ENCODE results near the gene POPDC2. TPM values are rescaled to one million over a fixed set of nuclear protein-coding genes. Genes with fewer than 3 reads are reported as not detected.

Gene POPDC2
- total RNA-seq, 2 donors from 2014 or later: 13.3 to 35.2 TPM

GRCh38 chr3:119676020-119676419 is 15.6 kb upstream of the POPDC2 start:
- Histone ChIP-seq H3K4me1 (ENCODE audit: control insufficient read depth in 1 of 2, low read depth in 2 of 2) (peaks cover 13 to 28% of the 10 kb centered on the region in 2 donors), H3K9me3 (no peaks in the 10 kb centered on the region), H3K36me3 (peaks cover 12% of the 10 kb centered on the region), H3K27me3 (replicated peaks; ENCODE audit: insufficient read depth) (no peaks in the 10 kb centered on the region), H3K27ac (peak overlapping the region; percentile 69 to 88), H3K4me3 (peak overlapping the region; percentile 76)
- ATAC-seq (ENCODE audit: insufficient number of reproducible peaks, low FRiP score, low read depth): no peak
- no peak for TF ChIP-seq CTCF (IDR thresholded peaks at IDR 0.05)
- DNase-seq (ENCODE audit: low spot score): no peak

GRCh38 chr3:119675188-119675874 is 14.9 kb upstream of the POPDC2 start:
- no peak for TF ChIP-seq CTCF (IDR thresholded peaks at IDR 0.05)
- H3K36me3 ChIP-seq: peaks cover 12% of the 10 kb centered on the region
- ATAC-seq (ENCODE audit: insufficient number of reproducible peaks, low FRiP score, low read depth) (no peak), DNase-seq (ENCODE audit: low spot score) (no peak)
- H3K27ac ChIP-seq: peak overlapping the region; percentile 8 to 69
- H3K4me3 ChIP-seq: peak overlapping the region; percentile 76
- H3K27me3 ChIP-seq (replicated peaks; ENCODE audit: insufficient read depth): no peaks in the 10 kb centered on the region
- H3K4me1 ChIP-seq (ENCODE audit: control insufficient read depth in 1 of 2, low read depth in 2 of 2): peaks cover 13 to 30% of the 10 kb centered on the region in 2 donors
- no peaks in the 10 kb centered on the region for H3K9me3 ChIP-seq

- peak overlapping the region in 1 of 2 donors; percentile 24 for H3K27ac ChIP-seq
- ATAC-seq (ENCODE audit: insufficient number of reproducible peaks, low FRiP score, low read depth): no peak
- no peak overlapping the region for H3K4me3 ChIP-seq
- DNase-seq (ENCODE audit: low spot score): no peak
- H3K27me3 ChIP-seq (replicated peaks; ENCODE audit: insufficient read depth): no peaks in the 10 kb centered on the region
- no peak for TF ChIP-seq CTCF (IDR thresholded peaks at IDR 0.05)
- H3K9me3 ChIP-seq: no peaks in the 10 kb centered on the region
- H3K4me1 ChIP-seq (ENCODE audit: control insufficient read depth in 1 of 2, low read depth in 2 of 2): peaks cover 25 to 38% of the 10 kb centered on the region in 2 donors
- peaks cover 12% of the 10 kb centered on the region for H3K36me3 ChIP-seq
Observed at GRCh38 chr3:119673875-119674274, 13.5 kb upstream of the POPDC2 start.

- peak overlapping the region in 1 of 2 donors; percentile 24 for H3K27ac ChIP-seq
- DNase-seq (ENCODE audit: low spot score) (no peak), ATAC-seq (ENCODE audit: insufficient number of reproducible peaks, low FRiP score, low read depth) (no peak)
- H3K27me3 ChIP-seq (replicated peaks; ENCODE audit: insufficient read depth): no peaks in the 10 kb centered on the region
- TF ChIP-seq CTCF (IDR thresholded peaks at IDR 0.05): no peak
- no peak overlapping the region for H3K4me3 ChIP-seq
- H3K4me1 ChIP-seq (ENCODE audit: control insufficient read depth in 1 of 2, low read depth in 2 of 2): peaks cover 26 to 36% of the 10 kb centered on the region in 2 donors
- peaks cover 12% of the 10 kb centered on the region for H3K36me3 ChIP-seq
- H3K9me3 ChIP-seq: no peaks in the 10 kb centered on the region
Observed at GRCh38 chr3:119672776-119673175, 12.4 kb upstream of the POPDC2 start.

- Histone ChIP-seq H3K36me3 (peaks cover 12% of the 10 kb centered on the region), H3K27me3 (replicated peaks; ENCODE audit: insufficient read depth) (no peaks in the 10 kb centered on the region), H3K9me3 (no peaks in the 10 kb centered on the region), H3K4me1 (ENCODE audit: control insufficient read depth in 1 of 2, low read depth in 2 of 2) (peaks cover 13 to 31% of the 10 kb centered on the region in 2 donors), H3K4me3 (no peak overlapping the region), H3K27ac (peak overlapping the region; percentile 6 to 45)
- no peak for ATAC-seq (ENCODE audit: insufficient number of reproducible peaks, low FRiP score, low read depth)
- TF ChIP-seq CTCF (IDR thresholded peaks at IDR 0.05): no peak
- DNase-seq (ENCODE audit: low spot score): no peak
Observed at GRCh38 chr3:119669906-119670570, 9.6 kb upstream of the POPDC2 start.

Measured in thoracic aorta (tissue), 2 donors.